ENCODE data around the gene TMEM135.

The TMEM135 gene

DNA sequence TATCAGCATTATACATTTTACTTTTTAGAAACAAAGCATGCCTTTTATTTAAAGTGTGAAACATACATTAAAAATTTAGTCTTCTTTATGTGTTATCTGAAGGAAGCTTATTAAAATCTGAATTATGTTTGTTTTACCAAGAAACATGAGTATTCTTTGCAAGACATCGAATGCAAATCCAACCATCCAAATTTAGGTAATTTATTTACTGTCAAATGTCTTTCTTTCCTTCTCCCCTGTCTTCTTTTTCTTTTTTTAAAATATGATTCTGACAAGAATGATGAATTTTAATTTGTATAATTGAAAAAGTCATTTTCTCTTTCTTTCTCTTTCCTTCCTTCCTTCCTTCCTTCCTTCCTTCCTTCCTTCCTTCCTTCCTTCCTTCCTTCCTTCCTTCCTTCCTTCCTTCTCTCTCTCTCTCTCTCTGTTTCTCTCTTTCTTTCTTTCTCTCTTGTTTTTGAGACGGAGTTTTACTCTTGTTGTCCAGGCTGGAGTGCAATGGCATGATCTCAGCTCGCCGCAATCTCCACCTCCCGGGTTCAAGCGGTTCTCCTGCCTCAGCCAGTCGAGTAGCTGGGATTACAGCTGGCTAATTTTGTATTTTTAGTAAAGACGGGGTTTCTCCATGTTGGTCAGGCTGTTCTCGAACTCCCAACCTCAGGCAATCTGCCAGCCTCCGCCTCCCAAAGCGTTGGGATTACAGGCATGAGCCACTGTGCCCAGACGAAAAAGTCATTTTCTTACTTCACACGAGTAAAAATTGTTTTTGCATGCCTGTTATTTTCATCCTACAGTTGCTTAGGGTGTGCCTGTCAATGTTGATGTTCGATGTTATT lies 157.5 kb downstream of the TMEM135 start:
- DNase-seq (ENCODE audit: low spot score) = no peak

DNA sequence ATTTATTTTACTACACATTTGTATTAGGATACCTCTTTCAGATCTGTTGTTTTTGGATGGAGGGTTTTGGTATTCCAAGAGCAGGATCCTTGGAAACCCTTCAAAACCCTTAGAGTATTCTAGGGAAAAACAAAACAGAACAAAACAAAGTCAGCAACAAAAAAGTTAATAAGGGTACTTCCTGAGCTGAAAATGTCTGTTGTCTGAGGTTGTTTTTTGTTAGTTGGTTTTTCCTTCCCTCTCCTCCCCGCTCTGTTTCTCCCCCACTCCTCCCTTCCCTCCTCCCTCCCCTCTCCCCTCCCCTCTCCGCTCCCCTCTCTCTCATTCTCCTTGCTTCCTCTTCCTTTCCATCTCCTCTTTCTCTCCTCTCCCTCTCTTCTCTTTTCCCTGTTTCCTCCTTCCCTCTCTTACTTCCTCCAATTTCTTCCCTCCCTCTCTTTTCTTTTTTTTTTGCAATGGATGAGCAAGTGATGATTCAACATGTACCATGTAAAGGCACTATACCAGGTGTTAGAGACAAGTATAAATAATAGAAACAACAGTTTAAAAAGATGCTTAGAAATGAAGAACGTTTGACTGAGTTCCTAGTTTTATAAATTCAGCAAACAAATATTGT lies 160.6 kb downstream of the TMEM135 start:
- no peak for DNase-seq (ENCODE audit: low spot score)

DNA sequence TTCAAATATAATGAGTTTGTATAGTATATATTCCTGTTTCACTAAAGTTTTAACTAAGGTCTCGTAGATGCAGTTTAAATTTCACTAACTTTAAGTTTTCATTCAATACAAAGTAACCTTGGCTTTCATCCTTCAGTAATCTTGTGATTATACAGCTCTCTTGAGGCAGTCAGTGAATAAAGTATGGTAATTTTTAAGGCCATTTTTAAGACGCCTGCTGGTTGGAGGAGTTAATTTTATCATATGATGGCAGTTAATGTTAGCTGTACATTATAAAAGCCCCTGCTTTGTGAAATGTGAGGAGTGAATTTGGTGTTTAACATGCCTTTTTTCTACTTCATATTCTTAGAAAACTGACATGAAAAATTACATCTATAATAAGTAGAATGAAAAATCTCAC lies 163.6 kb downstream of the TMEM135 start:
- no peak for DNase-seq (ENCODE audit: low spot score)

DNA sequence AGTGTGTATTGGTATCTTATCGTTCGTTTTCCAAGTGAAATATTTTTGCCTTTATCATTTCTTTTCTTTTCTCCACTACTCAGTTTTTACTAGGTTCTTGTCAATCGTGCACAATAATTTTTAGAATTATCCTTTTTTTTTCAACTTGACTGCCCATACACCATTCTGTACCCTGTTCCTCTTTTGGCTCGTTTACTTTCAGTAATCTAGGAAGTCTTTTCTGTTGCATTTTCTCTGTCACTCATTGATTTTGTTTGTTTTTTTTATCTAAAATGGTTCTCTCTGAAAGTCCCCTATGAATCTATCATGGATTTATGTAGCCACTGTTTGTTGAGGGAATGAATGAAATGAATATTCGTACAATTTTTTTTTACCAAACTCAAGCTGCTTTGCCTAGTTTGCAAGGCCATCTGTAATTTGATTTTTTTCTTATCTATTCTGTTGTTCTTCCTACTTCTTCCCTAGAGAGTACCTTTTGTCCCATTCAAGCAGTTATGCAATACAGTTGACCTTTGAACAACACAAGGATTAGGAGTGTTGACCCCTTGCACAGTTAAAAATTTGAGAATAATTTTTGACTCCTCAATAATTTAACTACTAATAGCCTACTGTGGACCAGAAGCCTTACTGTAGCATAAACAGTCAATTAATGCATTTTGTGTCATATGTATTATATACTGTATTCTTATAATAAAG lies 166.3 kb downstream of the TMEM135 start:
- DNase-seq (ENCODE audit: low spot score) = no peak

DNA sequence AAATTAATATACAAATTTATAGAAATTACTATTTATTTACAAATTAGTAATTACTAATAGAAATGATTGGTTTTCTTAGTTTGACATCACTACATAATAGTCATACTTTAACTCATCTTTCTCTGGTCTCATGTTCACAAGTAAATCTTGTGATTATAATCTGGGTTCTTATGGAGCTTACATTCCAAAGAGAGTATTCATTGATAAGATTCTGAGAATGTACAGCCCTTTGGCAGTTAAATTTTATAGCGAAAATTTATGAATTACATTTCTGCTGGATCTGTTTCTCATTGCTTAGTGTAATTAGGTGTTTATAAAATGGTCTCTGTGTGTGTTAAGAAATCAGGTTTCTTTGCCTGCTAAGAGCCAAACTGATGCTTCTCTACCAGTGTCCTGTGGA lies 175.2 kb downstream of the TMEM135 start:
- DNase-seq (ENCODE audit: low spot score) = no peak

DNA sequence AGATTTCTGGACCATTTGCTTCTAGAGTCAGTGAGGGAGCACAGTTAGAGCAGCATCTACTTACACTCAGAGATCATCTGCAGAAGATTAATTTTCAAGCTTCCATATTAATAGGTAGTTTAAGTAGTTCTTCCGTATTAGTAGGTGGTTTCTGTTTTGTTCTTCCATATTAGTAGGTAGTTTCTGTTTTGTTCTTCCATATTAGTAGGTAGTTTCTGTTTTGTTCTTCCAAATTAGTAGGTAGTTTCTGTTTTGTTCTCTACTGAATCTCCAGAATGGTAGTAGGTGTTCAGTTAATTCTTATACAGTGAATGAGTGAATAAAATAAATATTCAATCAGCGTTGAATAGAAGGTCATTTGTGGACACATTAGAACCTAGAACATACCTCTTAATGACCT lies 175.7 kb downstream of the TMEM135 start:
- DNase-seq (ENCODE audit: low spot score) = no peak

DNA sequence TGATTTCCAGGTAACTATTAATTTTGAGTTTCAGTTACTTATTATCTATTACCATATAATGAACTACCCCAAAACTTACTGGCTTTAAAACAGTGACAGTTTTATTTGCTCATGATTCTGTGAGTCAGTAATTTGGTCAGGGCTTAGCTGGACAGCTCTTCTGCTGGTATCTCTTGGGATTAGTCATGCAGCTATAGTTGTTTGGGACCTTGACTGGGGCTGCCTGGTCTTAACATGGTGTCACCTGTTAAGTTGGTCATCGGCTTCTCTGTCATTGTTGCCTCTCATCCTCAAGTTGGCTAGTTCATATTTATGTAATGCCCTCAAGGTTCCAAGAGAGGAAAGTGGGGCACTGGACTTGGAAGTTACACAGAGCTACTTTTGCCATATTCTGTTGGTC lies 177.5 kb downstream of the TMEM135 start:
- no peak for DNase-seq (ENCODE audit: low spot score)

DNA sequence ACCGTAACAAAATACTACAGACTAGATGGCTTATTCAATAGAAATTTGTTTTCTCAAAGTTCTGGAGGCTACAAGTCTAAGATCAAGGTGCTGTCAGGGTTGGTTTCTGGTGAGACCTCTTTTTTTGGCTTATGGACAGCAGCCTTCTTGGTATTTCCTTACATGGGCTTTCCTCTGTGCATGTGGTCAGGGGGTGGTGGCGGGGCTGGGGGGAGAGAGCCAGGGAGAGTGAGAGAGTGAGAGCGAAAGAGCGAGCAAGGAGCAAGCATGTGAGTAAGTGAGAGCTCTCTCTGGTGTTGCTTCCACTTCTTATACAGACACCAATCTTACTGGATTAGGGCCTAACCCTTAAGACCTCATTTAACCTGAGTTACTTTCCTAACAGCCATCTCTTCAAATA lies 181.5 kb downstream of the TMEM135 start:
- no peak for DNase-seq (ENCODE audit: low spot score)

DNA sequence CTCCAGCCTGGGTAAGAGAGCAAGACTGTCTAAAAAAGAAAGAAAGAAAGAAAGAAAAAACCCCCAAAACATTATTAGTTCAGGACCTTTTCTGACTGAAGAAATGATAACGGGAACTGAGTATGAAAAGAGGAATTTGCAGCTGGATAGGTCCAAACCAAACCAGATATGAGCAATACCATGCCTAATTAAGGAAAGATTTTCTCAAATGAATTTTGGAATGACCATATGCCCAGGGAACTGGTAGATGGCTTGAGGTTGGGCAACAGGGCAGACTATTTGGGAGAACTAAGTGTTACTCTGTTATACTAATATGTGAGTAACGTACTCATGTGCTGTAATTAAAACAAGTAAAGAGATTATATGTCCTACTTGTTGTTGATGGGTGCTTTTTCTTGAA lies 186.1 kb downstream of the TMEM135 start:
- DNase-seq (ENCODE audit: low spot score) = peak; percentile 6

DNA sequence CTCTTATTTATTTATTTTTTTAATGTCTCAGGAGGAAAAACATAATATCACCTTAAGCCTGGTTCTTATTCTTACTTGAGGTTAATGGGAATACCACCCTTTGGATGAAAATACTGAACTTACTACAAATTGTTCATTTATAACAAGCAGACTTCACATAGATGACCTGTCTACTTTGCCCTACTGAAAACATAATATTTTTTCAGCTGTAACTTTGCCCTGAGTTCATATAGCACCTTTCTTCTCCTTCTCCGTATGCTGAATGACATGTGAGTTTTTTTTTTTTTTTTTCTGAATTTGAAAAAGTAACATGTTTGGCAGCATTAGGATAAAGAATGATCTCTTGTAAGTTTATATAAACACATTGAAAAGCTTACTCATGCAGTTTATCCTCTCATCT lies 186.8 kb downstream of the TMEM135 start:
- no peak for DNase-seq (ENCODE audit: low spot score)

DNA sequence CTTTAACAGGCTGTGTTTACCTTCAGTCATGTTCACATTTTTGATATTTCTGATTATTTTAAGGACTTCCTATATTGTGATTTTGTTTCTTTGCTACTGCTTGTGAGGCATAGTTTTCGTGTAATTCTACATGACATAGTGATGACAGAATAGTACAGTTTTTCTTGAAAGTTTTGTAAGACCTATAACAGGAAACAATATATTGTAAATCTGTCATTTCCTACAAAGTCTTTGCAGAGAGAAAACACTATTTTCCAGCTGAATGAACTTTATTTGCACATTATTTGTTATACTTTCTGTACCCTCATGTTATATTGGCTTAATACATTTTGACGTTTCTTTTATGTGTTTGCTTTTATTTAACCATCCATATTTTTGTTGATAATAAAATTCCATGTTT lies 191.1 kb downstream of the TMEM135 start:
- no peak for DNase-seq (ENCODE audit: low spot score)

DNA sequence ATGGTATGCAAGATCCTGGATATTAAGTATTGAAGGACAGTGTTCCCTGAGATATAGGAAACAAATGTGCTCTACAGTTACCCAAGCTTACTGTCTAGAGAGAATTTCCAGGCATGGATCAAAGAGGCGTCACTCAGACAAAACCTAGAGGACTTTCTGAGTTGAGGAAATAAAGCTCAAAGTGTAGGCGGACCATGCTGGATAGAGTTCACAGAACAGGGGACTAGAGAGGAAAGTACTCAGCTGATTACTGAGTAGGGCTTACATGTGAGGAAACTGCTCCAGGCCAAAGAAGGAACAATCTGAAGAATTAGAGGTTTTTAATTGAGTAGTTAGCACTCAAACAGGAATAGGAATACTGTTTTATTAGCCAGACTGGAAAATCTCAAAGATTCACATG lies 193.3 kb downstream of the TMEM135 start:
- no peak for DNase-seq (ENCODE audit: low spot score)

DNA sequence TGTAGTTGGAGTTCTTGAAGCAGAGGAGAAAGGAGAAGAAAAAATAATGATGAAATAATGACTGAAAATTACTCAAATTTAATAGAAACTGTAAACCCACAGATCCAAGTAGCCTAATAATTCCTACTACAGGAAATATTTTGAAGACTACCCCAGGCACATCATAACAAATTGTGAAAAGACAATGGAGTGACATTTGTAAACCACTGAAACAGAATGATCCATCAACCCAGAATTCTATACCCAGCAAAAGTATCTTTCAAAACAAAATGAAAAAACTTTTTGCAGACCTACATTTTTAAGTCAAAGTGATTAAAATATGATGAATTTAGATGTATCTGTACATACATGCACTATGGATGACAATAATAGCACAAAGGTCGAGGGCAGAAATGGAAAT lies 194.6 kb downstream of the TMEM135 start:
- DNase-seq (ENCODE audit: low spot score) = no peak

DNA sequence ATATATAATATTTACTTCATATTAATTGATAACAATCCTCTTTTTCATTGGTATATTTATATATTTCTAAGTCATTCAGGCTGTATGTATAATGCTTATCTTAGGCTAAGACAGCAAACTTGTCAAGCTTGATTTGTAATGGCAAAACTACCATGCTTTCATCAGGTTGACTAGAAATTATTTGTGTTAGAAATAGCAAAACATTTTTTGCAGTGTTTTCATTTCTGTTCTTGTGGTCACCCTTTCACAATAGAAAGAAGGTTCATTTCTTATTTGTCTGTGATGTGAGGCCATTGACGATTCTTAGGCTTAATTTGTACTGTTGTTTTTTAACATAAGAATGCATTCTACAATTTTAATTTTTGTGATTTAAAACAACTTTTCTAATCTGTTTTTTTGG lies 197.6 kb downstream of the TMEM135 start:
- DNase-seq (ENCODE audit: low spot score) = no peak

DNA sequence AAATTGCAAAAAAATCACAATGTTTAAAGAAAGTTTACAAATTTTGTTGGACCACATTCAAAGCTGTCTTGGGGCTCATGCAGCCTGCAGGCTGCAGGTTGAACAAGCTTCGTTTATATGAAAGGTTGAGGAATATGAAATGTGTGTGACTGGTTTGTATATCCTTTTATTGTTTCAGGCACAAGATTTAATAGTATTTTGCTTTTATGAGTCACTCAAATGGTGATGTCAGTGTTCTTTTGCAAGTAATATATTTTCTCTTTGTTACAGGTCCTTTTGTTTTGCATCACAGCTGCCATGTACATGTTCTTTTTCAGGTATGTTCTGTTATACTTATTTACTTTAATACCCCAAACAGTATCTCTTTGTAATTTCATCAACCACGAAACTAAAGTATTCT lies 198.6 kb downstream of the TMEM135 start:
- no peak for DNase-seq (ENCODE audit: low spot score)

DNA sequence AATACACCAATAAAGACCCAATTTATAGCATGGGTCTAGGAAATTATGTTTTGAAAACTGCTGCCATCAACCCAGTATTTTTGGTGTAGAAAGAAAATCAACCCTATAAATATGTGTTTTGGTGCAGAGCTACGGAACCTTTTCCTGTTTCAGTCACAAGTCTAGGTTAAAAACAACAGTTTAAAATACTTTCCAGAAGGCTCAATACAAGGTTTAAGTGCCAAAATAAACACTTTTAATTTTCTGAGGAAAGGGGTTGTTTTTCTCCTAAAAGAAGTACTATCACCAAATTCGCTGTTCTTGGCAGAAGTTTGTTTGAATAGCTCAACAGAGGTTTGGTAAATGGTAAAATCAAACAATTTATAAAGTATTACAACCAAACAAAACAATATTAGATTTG lies 201.3 kb downstream of the TMEM135 start:
- no peak for DNase-seq (ENCODE audit: low spot score)

DNA sequence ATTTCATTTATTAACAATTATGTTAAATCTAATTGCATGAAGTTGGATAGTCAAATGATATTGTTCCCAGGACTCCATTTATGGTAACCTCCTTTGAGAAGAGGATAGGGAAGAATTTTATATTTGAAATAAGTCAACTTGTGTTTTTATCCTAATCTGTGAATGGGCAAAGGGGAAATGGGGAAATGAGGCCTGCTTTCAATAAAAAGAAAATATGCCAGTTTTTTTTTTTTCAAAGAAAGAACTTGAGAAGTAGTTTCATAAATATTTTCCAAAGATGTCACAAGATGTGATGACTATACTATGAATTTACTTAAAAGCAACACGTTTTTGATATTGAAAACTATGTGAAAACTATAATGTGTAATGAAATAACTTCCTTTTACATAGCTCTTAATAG lies 201.8 kb downstream of the TMEM135 start:
- no peak for DNase-seq (ENCODE audit: low spot score)

DNA sequence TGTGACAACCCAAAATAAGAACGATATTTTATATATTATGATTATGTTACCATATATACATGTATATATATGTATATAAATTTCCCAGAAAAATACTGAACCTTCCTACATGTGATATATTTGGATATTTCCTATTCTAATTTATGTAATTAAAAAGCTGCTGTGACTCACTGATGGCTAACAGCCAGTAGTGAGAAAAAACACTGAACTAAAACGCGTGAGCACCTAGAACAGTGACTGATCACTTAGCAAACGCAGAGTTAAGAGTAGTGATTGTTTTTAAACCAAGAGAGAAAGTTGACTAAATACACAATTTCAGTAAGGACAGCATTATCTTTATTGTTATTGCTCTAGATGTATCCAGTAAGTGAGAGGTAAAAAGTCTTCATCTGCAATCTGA lies 213.8 kb downstream of the TMEM135 start:
- DNase-seq (ENCODE audit: low spot score) = no peak

DNA sequence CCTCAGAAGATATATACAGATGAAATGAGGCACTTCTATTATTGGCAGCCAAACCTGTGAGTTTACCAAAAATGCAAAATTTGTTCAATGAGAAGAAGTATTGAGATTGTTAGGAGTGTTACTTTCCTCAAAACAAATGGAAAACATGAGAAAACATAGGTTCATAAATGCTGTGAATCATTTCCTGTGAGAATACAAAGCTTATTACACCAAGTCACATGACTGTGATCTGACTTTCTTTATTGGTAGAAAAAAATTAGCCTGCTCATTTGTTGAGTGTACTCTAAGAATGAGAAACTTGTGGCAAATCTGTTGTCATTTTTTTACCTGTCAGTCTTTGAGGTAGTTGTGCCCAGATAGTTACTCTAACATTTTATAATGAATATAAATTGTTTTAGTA lies 215.1 kb downstream of the TMEM135 start:
- no peak for DNase-seq (ENCODE audit: low spot score)

DNA sequence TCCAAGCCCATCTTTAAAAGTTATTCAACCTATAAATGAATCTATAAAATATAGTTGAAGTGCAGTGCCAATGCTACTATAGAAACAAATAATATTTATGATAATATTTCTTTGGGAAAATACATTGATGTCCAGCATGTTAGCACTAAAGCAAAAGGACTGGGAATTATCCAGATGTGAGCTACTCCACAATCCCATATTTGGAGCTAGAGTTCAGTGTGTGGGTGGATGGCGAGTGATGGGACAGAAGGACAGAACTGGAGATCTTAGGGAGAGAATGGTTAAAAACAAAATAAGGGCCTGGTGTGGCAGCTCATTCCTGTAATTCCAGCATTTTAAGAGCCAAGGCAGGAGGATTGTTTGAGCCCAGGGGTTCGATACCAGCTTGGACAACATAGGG lies 216.8 kb downstream of the TMEM135 start:
- DNase-seq (ENCODE audit: low spot score) = no peak

DNA sequence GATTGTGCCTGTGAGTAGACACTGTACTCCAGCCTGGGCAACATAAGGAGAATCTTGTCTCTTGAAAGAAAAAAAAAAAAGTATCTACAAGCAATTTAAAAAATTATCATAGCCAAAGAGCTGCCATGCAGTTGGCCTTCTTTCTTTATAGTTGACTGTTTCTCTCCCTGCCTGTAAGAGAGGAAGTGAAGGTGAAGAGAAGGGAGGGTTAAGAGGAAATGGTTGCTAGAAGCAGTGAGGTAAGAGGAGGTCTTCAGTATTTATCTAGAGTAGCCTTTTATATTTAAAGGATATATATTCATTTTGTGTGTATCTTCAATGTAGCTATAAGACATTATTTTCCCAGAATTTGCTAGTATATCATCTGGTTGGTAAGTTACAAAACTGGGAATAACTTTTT lies 217.9 kb downstream of the TMEM135 start:
- no peak for DNase-seq (ENCODE audit: low spot score)

DNA sequence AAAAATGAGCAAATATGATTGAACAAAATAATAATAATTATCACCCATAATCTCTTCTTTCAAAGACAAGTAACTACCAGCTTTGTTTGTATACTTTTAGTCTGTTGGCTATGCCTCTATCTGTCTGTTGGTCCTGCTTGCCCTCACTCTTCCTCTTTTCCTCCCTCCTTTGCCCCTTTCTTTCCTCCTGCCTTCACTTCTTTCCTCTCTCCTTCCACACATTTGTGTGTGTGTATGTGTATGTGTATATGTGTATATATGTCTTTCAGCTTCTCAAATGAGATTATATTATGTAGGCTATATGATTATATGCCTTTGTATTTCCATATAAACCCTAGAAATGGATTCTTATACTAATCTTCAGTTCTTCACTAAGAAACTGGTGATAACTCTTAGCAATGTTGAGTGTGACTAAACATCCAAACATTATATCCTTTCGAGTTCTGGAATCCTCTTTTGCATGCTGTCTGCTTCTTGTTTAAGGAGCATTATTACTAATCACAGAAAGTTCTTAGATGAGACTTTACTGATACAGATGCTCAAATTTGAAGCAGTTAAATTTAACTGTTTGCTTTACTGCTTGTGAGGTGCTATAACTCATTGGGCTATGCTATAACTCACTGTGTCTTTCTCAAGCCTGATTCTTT lies 219.1 kb downstream of the TMEM135 start:
- DNase-seq (ENCODE audit: low spot score) = no peak

Measured in AG08396 (cell line).